NCI-H2196 (cell line): Measurements from ENCODE around the gene TMEM175.

Experiments used
- DNase-seq: peaks from one replicate; lab custom pipeline; 2025; ENCODE audit not compliant: unreplicated experiment; lab: John Stamatoyannopoulos, UW

Gene TMEM175

DNA sequence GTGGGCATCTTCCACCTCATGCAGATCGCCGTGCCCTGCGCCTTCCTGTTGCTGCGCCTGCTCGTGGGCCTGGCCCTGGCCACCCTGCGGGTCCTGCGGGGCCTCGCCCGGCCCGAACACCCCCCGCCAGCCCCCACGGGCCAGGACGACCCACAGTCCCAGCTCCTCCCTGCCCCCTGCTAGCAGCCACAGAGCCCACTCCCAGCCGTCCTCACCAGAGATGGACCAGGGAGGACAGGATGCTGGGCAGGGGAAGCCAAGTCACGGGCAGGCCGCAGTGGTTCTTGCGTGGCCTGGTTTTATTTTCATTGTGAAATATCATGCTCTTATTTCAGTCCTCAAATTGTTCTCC lies 26.0 kb downstream of the TMEM175 start:
- DNase-seq: no peak

DNA sequence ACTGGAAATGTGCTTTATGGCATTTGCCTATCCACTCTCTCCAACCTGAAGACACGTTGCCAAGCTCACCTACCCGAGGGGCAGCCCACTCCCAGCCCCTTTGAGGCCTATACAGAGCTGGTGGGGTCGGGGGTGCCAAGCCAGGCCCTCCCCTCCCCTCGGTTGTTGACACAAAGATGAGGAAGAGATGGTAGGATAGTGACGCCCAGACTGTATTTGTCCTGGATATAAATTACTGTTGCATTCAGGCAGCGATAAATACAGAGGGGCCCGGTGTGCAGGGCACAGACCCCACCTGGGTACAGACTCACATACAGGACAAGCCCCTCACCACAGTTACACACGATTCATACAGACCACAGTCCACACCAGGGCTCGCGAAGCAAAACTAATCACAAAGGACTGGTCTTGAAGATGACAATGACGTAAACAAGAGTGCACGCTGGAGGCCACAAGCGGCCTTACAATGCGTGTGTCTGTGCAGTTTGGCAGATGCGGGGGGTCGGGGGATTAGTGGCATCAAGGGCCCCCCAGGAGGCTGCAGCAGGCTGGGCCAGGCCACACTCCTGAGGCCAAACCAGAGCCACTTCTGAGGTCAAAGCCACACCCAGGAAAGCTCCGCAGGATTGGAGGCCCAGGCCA lies 26.6 kb downstream of the TMEM175 start:
- no peak for DNase-seq

DNA sequence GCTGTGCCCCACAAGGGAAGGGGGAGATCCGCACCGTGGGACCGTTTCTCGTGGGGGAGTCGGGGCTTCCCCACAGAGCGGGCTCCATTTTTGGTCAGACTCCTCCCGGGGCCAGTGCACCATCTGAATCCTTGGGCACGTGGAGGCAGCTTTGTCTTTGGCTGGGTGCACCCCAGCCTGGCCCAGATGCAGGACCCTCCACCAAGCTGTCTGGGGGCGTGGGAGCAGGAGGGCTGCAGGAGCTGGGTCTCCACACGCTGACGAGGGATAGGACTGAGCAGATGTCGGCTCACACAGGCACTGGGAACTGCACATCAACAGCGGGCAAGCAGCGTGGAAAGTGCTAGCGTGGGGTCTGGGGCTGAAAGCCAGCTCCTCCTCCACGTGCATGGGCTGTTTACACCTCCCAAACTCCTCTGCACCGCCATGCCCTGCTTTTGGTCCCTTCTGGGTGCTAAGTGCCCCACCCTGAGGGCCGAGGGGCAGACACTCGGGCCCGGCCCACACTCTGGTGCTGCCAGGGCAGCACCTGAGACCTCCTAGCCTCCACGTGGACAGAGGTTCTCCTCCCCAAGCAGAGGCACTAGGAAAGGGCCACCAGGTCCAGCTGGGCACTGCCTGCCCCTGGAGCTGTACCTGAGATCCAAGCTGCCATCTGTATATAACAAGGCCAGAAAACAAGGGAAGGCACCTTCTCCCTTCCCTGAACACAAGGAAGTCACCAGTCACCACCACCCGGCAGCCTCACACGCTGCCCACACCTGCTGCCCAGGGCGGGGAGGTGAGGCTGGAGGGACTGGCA lies 27.3 kb downstream of the TMEM175 start:
- no peak for DNase-seq

DNA sequence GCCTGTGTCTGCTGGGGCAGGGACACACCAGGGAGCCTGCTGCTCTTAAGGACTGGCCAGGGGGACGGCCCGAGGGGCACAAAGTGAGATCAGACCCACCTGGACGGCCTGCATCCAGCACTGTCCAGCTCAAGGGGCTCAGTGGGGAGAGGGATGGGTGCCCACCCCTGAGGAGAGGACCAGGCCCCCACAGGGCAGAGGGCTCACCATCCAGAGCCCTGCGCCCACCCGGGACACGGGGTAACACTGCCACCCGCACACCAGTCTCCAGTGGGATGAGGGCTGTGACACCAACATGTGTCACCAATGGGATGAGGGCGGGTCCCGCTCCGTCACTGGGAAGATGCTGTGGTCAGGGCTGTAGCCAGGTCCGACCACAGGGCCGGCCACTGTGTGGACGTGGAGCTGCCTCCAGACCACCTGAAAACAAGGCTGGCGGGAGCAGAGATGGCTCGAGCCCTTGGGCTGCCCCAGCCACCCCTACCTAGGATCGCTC lies 27.9 kb downstream of the TMEM175 start:
- DNase-seq: no peak

DNA sequence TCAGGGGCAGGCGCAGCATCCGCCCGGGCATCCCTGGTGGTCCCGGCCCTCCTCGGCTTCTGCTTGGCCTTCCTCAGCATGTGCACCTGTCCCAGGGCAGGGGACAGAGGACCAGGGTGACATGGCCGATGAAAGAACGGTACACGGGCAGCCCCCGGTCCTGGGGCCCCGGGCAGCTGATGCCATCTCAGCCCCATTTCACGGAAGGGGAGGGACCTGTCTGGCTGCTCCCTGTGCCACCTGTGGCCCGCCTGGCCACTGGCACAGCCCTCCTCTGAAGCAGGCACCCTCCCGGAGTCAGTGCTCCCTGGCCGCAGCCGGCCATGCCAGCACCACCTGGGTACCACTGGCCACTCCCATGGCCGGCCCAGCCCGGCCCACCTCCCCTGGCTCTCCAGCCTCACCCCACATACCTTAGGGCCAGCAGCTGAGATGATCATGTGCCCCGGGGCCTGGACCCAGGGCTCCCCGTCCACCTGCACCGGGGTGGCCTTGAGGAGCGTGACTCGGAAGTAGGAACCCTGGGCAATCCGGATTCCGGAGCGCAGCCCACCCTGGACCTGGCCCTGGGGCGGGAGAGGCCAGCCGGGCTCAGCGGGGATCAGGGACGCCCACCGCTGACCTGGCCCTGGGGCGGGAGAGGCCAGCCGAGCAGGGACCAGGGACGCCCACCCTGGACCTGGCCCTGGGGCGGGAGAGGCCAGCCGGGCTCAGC lies 28.5 kb downstream of the TMEM175 start:
- DNase-seq: no peak

DNA sequence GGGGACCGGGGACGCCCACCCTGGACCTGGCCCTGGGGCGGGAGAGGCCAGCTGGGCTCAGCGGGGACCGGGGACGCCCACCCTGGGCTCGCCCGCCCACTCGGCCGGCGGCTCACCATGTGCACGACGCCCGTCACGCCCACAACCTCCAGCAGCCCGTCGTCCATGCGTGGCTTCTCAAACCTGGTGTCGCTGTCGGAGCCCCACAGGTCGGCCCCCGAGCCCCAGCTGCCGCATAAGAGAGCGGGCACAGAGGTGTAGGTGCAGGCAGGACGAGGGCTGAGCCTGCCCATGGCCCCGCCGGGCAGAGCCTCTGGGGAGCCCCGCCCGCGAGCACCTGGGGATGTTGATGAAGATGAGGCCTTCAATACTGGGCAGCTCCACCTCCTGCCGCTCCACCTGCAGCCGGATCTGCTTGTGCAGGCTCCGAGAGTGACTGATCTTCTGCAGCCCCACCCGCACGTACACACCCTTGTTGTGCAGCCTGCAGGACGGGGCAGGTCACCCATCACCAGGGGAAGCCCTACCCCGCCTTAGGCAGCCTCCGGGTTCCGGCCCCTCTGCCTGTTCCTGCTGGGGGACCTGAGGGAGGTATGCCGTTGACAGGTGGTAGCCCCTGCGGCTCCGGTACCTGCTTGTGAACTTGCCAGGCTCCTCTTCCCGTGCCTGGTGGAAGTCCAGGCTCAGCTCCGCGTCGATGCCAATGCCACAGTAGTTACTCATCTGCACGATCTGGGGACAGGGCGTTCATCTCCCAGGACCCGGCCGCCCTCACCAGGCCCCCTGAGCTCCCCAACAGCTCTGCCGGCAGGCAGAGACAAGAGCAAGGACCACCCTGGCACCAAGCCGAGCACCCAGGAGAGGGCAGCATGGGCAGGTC lies 29.3 kb downstream of the TMEM175 start:
- no peak for DNase-seq

DNA sequence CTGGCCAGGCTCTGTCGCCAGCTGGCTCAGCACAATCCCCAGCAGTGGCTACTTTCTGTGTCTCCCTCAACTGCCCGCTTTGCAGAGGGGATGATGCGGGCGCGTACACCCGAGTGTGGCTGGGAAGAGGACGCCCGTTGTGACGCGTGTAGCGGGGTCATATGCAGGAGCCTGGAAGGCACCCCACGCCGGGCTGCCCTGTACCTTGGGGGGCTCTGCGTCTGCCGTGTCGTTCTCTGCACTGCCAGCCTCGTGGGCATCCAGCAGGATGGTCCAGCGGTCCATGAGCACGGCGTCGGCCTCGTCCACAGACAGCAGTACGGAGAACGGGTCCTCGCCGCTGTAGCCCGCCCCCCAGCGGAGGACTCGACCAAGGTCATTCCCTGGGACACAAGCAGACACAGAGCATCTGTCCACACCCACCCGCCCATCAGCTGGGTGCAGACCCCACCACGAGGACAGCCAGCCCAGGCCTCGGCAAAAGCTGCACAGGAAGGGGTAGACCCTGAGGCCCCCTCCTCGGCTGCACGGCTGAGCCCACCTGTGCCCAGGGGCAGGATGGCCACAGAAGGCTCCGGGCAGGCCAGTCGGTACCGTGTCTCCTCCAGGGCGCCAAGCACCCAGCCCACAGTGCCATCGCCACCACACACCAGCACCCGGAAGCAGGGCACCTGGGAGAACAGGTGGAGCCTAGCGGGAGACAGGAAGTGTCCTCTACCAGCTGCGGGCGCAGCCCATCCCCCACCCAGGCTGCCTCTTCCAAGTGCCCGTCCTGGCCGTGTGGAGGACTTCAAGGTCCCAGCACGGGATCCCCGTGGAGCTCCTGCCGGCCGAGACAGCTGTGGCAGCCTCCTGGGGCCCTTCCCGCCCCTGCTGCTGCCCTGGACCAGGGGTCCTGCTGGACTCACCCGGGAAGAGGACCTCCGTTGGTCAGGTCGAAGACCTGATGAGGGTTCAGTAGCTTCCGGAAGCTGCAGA lies 30.3 kb downstream of the TMEM175 start:
- peak; percentile 19 for DNase-seq

DNA sequence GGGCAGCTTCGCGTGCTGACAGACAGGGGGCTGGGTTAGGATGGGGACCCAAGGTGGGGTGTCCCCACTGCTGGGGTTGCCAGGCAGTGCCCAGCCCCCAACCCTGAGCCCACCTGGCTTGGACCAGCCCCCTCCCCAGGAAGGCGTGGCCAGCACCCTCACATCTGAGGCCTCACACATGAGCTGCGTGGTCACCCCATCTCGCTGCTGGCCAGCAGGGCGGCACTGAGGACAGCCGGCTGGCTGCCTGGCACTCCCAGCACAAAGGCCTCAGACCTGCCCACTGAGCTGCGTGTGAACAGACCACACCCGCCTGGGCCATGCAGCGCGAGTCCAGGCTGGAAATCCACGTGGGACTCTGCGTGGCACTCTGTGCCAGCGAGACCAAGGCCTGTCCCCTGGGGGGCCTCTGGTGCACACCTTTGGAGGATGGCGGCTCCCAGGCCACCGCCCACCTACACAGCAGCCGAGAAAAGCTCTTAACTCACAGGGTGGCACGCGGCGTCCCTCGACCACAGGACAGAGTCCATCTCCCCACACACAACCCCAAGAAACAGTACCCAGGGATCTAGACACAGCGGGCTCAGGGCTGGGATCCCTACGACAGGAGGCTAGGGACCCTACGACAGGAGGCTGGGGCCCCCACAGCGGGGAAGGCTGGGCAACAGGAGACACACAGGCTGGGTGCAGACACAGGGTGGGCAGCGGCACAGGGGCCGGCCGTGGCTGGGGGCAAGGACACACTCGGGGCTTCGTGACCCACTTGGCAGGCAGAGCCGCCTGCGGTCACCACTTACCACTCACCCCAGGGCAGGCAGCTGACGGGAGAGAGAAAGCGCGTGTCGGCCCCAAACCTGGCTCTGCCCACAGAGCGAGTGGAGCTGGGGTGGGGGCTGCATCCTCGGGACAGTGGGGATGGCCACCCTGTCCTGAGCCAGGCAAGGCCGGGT lies 31.3 kb downstream of the TMEM175 start:
- DNase-seq: no peak

DNA sequence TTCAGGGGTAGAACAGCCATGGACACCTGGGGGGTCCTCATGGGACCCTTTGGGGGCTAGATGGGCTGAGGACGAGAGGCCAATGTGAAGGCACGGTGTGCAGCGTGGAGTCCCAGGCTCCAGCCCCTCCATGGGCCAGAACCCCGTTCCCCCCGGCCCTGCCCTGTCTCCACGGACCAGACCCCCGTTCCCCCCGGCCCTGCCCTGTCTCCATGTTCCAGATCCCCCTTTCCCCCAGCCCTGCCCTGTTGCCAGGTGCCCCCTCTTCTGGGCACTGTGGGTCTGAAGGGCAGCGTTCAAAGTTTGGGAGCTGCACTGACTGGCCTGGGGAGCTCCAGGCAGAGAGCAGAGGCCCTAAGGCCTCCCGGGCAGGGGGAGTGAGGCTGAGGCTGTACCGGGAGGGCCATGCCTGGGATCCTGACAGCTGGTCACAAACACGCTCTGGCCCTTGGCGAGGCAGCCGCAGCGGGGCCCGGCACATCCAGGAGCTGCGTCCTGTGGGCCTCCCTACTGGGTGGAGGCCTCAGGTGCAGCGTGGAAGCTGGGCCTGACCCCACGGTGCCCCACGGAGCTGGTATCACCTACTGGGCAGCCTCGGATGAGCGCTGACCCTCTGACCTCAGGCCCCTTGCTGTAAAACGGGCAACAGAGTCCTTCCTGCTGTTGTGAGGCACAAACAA lies 32.2 kb downstream of the TMEM175 start:
- DNase-seq: no peak

DNA sequence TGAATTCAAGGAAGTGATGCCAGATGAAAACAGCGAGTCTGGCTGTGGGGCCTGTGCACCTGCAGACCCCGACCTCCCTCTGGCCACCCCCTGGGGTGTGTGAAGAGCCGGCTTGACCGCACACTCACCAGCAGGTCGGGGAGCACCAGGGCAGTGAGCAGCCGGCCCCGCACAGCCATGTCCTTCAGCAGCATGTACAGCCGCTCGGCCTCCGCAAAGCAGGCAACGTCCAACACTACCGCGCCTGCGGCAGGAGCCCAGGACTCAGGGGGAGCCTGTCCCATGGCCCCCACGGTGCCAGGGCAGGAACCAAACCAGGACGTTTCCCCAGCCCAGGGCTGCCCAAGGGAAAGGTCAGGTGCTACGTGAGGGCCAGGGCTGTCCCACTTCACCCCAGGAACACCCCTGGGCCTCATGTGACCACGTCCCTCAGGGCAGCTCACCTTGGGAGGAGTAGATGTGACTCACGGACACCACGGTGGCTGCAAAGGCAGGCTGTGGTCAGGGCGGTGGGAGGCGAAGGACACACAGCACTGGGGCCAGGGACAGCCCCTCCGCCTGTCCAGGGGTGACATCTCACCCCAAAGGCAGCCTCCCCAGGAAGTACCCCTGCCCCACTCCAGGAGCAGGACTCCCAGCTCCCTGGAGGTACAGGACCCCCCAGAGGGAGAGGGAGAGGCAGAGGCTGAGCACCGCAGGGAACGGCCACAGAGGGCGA lies 32.9 kb downstream of the TMEM175 start:
- DNase-seq: no peak

DNA sequence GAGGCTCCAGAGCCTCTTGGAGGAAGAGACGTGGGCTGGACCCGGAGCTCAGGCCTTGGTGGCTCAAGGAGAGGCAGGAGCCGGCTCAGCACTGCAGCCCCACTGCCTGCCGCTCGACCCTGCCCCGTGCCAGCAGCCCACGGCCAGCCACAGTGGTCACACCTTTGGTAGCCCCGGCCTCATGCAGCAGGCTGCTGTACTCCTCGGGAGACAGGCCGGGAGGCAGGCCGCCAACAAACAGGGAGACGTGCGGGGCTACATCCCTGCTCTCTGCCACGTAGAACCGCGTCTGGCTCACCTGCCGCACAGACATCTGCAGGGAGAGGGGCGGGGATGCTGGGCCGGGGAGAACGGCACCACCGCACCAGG lies 33.5 kb downstream of the TMEM175 start:
- no peak for DNase-seq

DNA sequence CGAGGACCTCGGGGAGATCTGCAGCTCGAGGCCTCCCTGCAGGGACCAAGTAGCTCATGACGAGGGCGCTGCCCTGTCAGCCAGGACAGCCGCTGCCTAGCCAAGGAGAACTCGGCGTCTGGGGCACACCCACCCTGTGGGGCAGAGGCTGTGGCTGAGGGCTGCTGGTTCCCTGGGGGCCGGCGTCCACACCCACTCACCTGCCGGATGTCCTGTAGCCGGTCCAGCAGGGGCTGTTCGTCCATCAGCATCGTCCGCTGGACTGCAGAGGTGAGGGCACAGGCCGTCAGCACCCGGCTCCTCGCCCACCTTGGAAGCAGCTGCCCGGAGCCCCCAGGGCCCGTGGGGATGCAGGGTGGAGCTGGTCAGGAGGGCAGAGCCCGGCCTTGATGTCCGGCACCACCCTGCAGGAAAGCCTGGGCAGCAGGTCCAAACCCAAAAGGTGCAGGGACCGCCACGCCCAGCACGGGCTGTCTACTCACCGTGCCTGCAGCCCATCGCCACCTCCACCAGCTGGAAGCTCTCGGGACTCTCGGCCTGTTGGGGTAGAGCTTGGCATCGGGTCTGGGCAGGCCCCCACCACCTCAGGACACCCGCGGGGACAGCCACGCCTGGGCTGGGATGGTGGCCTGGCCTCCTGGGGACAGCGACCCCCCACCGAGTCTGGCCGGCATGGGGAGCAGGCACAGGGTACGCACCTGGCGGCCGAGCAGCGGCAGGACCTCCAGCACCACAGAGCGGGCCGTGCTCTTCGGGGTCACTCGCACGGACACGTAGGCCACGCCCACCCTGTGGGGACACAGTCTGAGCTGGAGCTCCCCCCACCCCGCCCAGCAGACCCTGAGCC lies 34.2 kb downstream of the TMEM175 start:
- DNase-seq: no peak

DNA sequence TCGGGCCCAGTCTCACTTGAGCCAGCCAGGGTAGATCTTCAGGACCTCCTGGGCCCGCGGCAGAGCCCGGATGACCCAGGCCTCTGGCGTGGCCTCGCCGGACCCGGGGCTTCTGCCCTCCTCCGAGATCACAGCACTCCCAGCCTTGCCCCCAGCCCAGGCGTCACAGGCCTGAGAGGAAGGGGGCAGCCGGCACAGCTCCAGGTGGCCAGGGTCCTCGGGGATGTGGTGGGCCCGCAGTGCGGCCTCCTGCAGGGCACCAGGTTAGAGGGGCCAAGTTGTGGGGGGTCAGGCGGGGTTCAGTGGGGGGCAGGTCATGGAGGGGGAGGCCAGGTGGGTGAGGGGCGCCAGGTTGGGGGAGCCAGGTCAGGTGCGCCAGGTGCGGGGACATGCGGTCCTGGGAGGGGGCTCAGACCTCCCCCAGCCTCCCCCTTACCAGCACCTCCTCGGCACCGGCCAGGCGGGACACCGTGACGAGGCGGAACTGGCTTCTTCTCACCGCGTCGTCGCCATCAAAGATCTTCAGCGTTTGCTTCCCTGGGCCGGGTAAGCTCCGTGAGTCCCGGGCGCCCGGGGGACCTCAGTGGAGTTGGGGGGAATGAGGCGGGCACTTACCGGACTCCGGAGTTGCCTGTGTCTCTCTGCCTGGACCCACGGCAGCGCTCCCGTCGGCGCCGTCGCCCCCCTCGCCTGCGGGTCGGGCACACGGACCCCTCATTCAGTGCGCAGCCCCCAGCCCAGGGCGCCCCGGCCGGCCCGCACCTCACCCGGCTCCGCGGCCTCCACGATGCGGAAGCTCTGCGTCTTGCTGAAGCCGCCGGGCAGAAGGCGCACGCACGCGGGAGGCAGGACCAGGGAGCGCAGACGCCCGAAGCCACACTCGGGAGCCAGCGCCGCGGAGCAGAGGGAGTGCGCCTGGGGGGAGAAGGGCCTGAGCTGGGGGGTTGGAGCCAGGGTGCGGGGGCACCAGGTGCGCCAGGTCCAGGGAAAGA lies 35.1 kb downstream of the TMEM175 start:
- no peak for DNase-seq

DNA sequence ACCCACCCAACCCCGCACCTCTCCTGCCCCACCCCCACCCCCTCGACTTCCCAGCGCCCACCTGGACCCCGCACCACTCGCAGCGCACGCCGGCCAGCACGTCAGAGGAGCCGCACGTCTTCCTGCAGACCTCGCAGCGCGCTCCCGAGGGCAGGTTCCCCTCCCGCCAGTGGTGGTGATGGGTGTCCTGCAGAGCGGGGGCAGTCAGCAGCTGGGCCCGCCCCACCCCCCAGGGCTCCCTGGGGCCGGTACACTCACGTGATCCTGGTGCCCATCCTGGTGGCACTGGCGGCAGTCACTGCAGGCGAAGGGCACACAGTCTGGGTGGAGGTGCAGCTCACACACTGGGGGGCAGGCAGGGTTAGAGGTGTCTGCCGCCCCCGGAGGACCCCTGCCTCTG lies 36.0 kb downstream of the TMEM175 start:
- no peak for DNase-seq

DNA sequence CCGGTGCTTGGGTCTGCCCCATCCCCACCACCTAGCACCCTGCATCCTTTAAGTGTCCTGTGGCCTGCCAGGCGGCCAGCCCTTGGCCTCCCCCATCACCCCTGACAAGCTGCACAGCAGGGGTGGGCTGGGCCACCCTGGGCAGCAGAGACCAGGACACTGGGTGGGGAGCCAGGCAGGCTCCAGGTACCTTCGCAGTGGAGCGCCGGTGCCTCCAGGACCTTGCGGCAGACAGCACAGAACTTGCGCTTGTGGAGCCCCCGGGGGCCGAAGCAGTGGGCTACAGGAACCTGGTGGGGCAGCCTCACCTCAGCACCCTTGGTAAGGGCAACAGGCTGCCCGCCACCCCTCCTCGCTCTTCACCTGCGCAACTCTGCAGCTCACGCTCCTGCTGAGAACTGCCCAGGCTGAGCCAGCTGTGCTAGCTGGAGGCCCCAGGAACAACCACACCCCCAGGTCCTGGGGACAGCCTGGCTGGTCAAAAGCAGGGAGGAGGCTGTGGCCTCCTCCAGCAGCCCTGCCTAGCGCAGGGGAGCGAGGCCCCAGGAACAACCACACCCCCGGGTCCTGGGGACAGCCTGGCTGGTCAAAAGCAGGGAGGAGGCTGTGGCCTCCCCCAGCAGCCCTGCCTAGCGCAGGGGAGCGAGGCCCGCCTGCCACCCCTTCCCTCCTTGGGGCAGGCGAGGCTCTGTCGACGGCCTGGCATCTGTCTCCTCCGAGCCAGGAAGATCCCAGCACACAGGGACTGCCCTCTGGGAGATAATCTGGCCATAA lies 36.5 kb downstream of the TMEM175 start:
- no peak for DNase-seq
